Coronary artery (tissue), 2 donors: ENCODE measurements around the gene CYTH4.

ENCODE experiments used
- DNase-seq: peaks from one replicate; pipeline ENCODE4 v3.0.0-alpha.2; 2017; ENCODE audit warnings: low spot score
- H3K27ac ChIP-seq, 2 donors: fragments of 200-600 bp; sonication (generic); one replicate each; pipeline ENCODE4 v1.5.1; 2016 to 2019
- H3K4me3 ChIP-seq: fragments of 200-600 bp; sonication (generic); 2 replicates; pipeline ENCODE4 v1.5.1; 2016; ENCODE audit warnings: mild to moderate bottlenecking, moderate library complexity
- CTCF ChIP-seq: fragments of 200-600 bp; sonication (generic); IDR thresholded peaks from one replicate; pipeline ENCODE4 v1.5.1; 2019; ENCODE audit warnings: antibody characterized with exemption

CYTH4 gene

GRCh38 chr22:37259540-37260029 is 22.7 kb upstream of the CYTH4 start:
- Histone ChIP-seq H3K4me3 (no peak overlapping the region), H3K27ac (no peak overlapping the region)
- DNase-seq = no peak
- TF ChIP-seq CTCF = no peak

GRCh38 chr22:37260155-37260795 is 22.0 kb upstream of the CYTH4 start:
- no peak for TF ChIP-seq CTCF

GRCh38 chr22:37260901-37261336 is 21.4 kb upstream of the CYTH4 start:
- Histone ChIP-seq H3K4me3 (no peak overlapping the region), H3K27ac (no peak overlapping the region)
- TF ChIP-seq CTCF = peak; percentile 67
- DNase-seq = no peak

More at GRCh38 chr22:37260155-37260795, 22.0 kb upstream of the CYTH4 start:
- no peak overlapping the region for H3K4me3 ChIP-seq
- no peak for DNase-seq
- no peak overlapping the region for H3K27ac ChIP-seq

- H3K4me3 ChIP-seq = no peak overlapping the region
These were observed 20.0 kb upstream of the CYTH4 start for GRCh38 chr22:37262346-37262745.

GRCh38 chr22:37263966-37264887 is 18.1 kb upstream of the CYTH4 start:
- Histone ChIP-seq H3K4me3 (no peak overlapping the region), H3K27ac (no peak overlapping the region)
- TF ChIP-seq CTCF = no peak
- no peak for DNase-seq

More at GRCh38 chr22:37262346-37262745, 20.0 kb upstream of the CYTH4 start:
- DNase-seq = no peak
- no peak for TF ChIP-seq CTCF
- H3K27ac ChIP-seq = no peak overlapping the region

- peak overlapping the region; percentile 56 for H3K4me3 ChIP-seq
- TF ChIP-seq CTCF = no peak
- no peak for DNase-seq
- H3K27ac ChIP-seq = no peak overlapping the region
These were observed 15.7 kb upstream of the CYTH4 start for GRCh38 chr22:37266581-37267134.
